ENCODE results near the gene SEBOX. TPM values are rescaled to one million over a fixed set of nuclear protein-coding genes. Genes with fewer than 3 reads are reported as not detected.

Gene SEBOX
- total and polyA plus RNA-seq, 2 donors (not counting 1 experiment from before 2014, with no cell fraction given), result not detected

DNA sequence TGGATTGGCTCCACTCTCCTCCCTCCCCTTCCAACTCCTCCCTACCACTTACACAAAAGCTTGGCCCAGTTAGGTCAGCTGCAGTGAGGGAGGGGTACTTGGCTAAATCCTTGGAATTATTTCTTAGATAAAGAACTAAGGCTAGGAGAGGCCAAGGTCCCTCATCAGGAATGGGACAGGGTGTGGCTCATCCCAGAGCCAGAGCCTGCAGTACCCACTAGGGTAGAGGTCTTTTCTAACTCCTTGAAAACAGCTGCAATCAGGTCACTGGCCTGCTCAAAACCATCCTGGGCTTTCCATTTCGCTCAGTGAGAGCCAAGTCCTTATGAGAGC, 42.9 kb upstream of the SEBOX start:
- Histone ChIP-seq H3K9me3 (ENCODE audit: control insufficient read depth, insufficient read depth, low read depth, low read length) (no peaks in the 10 kb centered on the region), H3K36me3 (ENCODE audit: control insufficient read depth, insufficient read depth, low read length) (no peaks in the 10 kb centered on the region), H3K27me3 (ENCODE audit: control insufficient read depth, insufficient read depth, low read length) (peaks cover 2% of the 10 kb centered on the region), H4K20me1 (ENCODE audit: control insufficient read depth, extremely low read depth, insufficient read depth, low read length) (no peaks in the 10 kb centered on the region), H3K27ac (ENCODE audit: insufficient read depth, low read length) (no peak overlapping the region), H2AFZ (ENCODE audit: low read length) (no peak overlapping the region), H3K79me2 (ENCODE audit: control insufficient read depth, insufficient read depth, low read length) (no peaks in the 10 kb centered on the region), H3K4me3 (replicated peaks in 1 of 4; ENCODE audit: control extremely low read depth in 1 of 4, insufficient read depth in 1 of 4, low read depth in 3 of 4, low read length in 4 of 4) (no peak overlapping the region), H3K4me2 (ENCODE audit: extremely low read depth, insufficient read depth, low read length) (no peak overlapping the region), H3K9ac (ENCODE audit: insufficient read depth, low read length) (no peak overlapping the region), H3K4me1 (ENCODE audit: control insufficient read depth, extremely low read depth, insufficient read depth, low read length) (peaks cover 2% of the 10 kb centered on the region)
- no peak for DNase-seq (ENCODE audit: low read depth in 2 of 2)
- TF ChIP-seq CTCF (conservative IDR thresholded peaks at IDR 0.05 in 1 of 2, IDR thresholded peaks at IDR 0.05 in 1 of 2; ENCODE audit: low read depth in 1 of 2, low read length in 2 of 2) (no peak), EZH2 (IDR thresholded peaks at IDR 0.05; ENCODE audit: low read length, missing control alignments) (no peak)

DNA sequence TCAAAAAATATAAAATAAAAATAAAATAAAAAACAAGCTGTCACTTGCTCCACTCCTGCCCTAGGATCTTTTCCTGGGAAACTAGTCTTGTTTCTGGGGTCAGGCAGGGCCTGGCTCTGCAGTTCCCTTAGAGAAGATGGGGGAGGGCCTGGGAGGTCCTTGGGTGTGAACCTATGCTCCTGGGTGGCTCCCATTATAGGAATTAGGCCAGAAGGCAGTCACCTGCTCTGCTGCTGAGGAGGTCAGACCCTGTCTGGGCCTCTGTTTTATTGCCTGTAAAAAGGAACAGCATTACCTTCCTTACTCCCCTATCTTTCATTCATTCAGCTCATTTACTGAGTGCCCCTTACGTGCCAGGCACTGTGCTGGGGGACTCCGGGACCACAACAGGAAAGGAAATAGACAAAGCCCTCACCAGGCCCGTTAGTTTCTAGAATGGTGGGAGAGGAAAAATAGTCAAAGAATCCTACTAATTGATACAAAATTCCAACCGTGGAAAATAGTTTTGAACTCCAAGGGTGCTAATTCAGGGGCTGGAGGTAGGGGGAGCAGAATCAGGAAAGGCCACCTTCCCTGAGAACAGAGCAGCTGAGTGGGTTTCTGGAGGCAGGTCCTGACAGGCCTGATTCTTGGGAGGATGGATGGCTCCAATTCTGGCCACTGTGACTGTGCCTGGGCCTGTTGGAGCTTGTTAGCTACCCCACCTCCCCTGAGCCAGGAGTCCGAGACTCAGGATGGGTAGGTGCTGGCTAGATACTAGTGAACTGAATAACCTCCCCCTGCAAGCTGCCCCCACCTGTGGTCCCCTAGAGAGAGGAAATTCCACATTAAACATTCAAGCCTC, 42.4 kb upstream of the SEBOX start:
- H3K79me2 ChIP-seq (ENCODE audit: control insufficient read depth, insufficient read depth, low read length), result no peaks in the 10 kb centered on the region
- no peak overlapping the region for H3K9ac ChIP-seq (ENCODE audit: insufficient read depth, low read length)
- H3K36me3 ChIP-seq (ENCODE audit: control insufficient read depth, insufficient read depth, low read length), result no peaks in the 10 kb centered on the region
- no peak overlapping the region for H3K4me3 ChIP-seq (replicated peaks in 1 of 4; ENCODE audit: control extremely low read depth in 1 of 4, insufficient read depth in 1 of 4, low read depth in 3 of 4, low read length in 4 of 4)
- no peak overlapping the region for H2AFZ ChIP-seq (ENCODE audit: low read length)
- TF ChIP-seq EZH2 (IDR thresholded peaks at IDR 0.05; ENCODE audit: low read length, missing control alignments) (no peak), CTCF (conservative IDR thresholded peaks at IDR 0.05 in 1 of 2, IDR thresholded peaks at IDR 0.05 in 1 of 2; ENCODE audit: low read depth in 1 of 2, low read length in 2 of 2) (no peak)
- H3K4me1 ChIP-seq (ENCODE audit: control insufficient read depth, extremely low read depth, insufficient read depth, low read length), result peaks cover 2% of the 10 kb centered on the region
- H4K20me1 ChIP-seq (ENCODE audit: control insufficient read depth, extremely low read depth, insufficient read depth, low read length), result no peaks in the 10 kb centered on the region
- H3K27me3 ChIP-seq (ENCODE audit: control insufficient read depth, insufficient read depth, low read length), result peaks cover 2% of the 10 kb centered on the region
- H3K4me2 ChIP-seq (ENCODE audit: extremely low read depth, insufficient read depth, low read length), result no peak overlapping the region
- no peak overlapping the region for H3K27ac ChIP-seq (ENCODE audit: insufficient read depth, low read length)
- DNase-seq (ENCODE audit: low read depth in 2 of 2), result no peak
- H3K9me3 ChIP-seq (ENCODE audit: control insufficient read depth, insufficient read depth, low read depth, low read length), result no peaks in the 10 kb centered on the region

DNA sequence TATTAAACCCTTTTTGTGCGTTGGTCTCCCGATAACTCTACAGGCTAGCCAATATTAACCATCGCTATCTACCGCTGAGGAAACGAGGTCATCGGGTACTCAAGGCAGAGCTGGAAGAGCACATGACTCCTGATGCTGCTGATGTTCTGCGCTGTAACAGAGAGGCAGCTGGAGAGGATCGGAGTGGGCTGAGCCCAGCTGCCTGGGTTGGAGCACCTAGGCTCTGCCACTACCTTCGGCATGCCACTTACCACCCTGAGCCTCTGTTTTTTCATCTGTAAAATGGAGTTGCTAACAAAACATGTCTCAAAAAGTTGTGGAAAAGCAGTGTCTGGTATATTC, 41.4 kb upstream of the SEBOX start:
- Histone ChIP-seq H3K9ac (ENCODE audit: insufficient read depth, low read length) (no peak overlapping the region), H3K27me3 (ENCODE audit: control insufficient read depth, insufficient read depth, low read length) (no peaks in the 10 kb centered on the region), H2AFZ (ENCODE audit: low read length) (peak overlapping the region; percentile 51), H3K4me3 (replicated peaks in 1 of 4; ENCODE audit: control extremely low read depth in 1 of 4, insufficient read depth in 1 of 4, low read depth in 3 of 4, low read length in 4 of 4) (peak overlapping the region in 2 of 4 experiments; percentile 59 to 70), H3K36me3 (ENCODE audit: control insufficient read depth, insufficient read depth, low read length) (no peaks in the 10 kb centered on the region), H3K79me2 (ENCODE audit: control insufficient read depth, insufficient read depth, low read length) (no peaks in the 10 kb centered on the region), H3K4me1 (ENCODE audit: control insufficient read depth, extremely low read depth, insufficient read depth, low read length) (peaks cover 2% of the 10 kb centered on the region), H3K4me2 (ENCODE audit: extremely low read depth, insufficient read depth, low read length) (peak overlapping the region; percentile 49), H4K20me1 (ENCODE audit: control insufficient read depth, extremely low read depth, insufficient read depth, low read length) (no peaks in the 10 kb centered on the region), H3K27ac (ENCODE audit: insufficient read depth, low read length) (no peak overlapping the region), H3K9me3 (ENCODE audit: control insufficient read depth, insufficient read depth, low read depth, low read length) (no peaks in the 10 kb centered on the region)
- no peak for DNase-seq (ENCODE audit: low read depth in 2 of 2)
- no peak for TF ChIP-seq EZH2 (IDR thresholded peaks at IDR 0.05; ENCODE audit: low read length, missing control alignments)
- TF ChIP-seq CTCF (conservative IDR thresholded peaks at IDR 0.05 in 1 of 2, IDR thresholded peaks at IDR 0.05 in 1 of 2; ENCODE audit: low read depth in 1 of 2, low read length in 2 of 2), result no peak

All from fibroblast of lung (primary cell).